Stimulated activated CD4-positive, alpha-beta T cell treated with anti-CD3 and anti-CD28 coated beads, Interleukin-2, amount 100 ng/mL, for 24 hours (primary cell): ENCODE measurements around the gene GJA9.

Experiments
- DNase-seq, 2 donors: peaks; one replicate each; pipeline ENCODE4 v3.0.0-alpha.2; 2020

GJA9 gene

GRCh38 chr1:38829368-38829767 is 52.0 kb downstream of the GJA9 start:
- no peak for DNase-seq

DNA sequence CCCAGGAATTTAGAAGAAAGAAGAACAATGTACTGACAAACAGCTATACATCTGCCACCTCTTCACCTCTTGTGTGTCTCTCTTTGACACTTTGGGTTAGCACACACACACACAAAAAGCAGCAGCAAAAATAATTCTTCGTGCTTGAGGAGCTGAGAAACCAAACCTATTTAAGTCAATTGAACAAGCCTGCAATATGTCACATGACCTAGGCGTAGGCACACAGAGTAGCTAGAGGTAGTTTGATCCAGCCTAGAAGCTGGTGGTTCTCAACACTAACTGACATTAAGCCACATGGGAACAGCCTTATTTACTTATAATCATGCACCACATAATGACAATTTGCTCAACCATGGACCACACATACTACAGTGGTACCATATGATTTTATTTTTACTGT is 54.1 kb downstream of the GJA9 start:
- DNase-seq: no peak

DNA sequence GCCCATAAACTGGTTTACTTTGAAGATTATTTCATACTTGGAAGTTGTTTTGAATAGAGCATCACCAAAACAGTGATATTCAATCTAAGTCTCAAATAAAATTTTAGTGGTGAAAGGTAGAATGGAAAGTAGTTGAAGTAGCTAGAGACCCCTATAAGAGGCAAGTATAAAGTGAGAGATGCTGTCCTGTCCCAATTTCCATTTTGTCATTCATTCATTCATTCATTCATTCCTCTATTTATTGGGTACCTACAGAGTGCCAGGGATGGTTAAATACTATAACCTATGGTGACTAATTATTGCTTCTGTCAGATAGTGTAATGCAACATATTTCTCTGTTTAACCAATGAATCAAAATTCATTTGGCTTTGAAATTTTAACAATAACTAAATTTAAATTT is 54.5 kb downstream of the GJA9 start:
- DNase-seq: no peak

GRCh38 chr1:38826262-38826661 is 55.1 kb downstream of the GJA9 start:
- DNase-seq: no peak
